Frontal cortex (tissue), 4 donors: Measurements from ENCODE around the gene MYBPHL. TPM values are rescaled to one million over a fixed set of nuclear protein-coding genes. Genes with fewer than 3 reads are reported as not detected.
"Not testable (repeated sequence)": the region's sequence is repeated elsewhere in the genome, so short reads cannot be mapped to it uniquely, and the experiment has no call there.

Experiments
- DNase-seq, 2 donors: peaks; one replicate each; pipeline ENCODE4 v3.0.0; 2012; ENCODE audit warnings: low spot score in 2 of 2
- FAIRE-seq: peaks from 2 replicates; lab custom pipeline; 2012; peaks lifted over from hg19 to GRCh38; lab: Jason Lieb, UNC
- total RNA-seq: library from RNA; depleted of rRNA; stranded (reverse); fragments of >200 nt; gene quantifications from one replicate; pipeline ENCODE4 v1.2.3, GENCODE V29; 2014
- donor health status: control.
- donor health status: control.
- donor health status: control.

MYBPHL gene
- total RNA-seq, 1 donor from 2014 or later: not detected

DNA sequence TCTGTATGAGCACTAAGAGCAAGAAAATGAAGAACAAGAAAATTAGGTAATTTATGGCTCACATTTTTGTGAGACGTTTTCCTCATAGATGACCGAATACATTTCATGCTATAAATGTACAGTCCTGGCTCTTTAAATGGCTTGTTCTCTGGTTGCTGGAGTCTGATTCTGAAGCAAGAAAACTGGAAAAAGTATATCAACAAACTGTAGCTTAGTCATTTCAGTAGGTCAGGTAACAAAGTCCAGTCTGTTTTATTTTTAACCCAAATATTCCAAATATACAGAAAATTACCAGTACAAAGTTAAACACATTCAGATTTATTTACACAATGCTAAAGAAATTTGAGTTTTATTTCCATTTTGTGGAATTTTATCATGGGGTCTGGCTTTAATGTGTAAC, 2.5 kb upstream of the MYBPHL start:
- no peak for DNase-seq
- no peak for FAIRE-seq

DNA sequence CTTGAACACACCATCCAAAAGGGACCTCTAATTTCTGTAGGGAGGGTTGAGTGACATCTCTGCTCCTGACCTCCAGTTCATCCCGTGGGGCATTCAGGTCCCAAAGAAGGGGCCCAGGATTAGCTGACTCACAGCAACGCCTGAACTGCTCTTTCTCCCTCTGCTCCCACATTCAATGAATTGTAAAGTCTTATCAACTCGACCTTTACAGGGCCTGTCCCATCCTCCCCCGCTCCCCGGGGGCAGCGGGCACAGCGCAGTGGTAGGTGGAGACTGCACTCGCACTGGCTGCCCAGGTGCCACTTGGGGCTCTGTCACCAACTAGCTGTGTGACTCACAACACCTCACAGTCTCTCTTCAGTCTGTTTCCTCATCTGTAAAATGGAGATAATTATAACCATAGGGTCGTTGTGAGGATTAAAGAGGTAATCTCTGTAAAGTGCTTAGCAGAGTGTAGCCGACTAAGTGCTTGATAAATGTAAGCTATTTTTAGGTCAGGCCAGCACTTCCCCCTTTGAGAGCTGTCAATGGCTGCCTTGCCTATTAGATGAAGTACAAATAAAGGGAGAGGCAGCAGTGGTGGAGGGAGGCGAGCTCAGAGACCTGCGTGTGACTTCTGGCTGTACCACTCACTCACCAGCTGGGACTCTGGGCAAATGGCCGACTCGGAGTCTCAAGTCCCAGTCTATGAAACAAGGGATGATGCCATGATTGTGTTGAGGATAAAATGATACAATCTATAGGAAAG, 637 bp upstream of the MYBPHL start:
- FAIRE-seq (no peak), DNase-seq (no peak)

DNA sequence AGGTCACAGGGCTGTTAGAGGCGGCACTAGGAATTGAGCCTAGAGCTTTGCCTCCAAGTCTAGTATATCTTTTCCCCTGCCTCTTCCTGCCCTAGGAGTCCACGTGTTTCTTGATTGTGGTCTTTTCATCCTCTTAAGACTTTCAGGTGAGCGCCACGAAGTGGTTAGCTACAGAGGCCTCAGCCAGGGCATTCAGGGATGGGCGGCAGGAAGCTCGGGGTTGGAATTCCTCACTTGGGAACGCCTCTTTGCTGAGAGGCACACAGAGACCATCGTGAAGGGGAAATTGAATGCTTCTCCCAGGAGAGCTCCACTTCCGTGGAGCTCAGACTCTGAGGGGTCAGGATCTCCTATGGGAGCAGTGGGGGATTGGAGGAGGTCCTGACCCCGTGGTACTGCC, 820 bp downstream of the MYBPHL start:
- FAIRE-seq, DNase-seq: not testable (repeated sequence)

DNA sequence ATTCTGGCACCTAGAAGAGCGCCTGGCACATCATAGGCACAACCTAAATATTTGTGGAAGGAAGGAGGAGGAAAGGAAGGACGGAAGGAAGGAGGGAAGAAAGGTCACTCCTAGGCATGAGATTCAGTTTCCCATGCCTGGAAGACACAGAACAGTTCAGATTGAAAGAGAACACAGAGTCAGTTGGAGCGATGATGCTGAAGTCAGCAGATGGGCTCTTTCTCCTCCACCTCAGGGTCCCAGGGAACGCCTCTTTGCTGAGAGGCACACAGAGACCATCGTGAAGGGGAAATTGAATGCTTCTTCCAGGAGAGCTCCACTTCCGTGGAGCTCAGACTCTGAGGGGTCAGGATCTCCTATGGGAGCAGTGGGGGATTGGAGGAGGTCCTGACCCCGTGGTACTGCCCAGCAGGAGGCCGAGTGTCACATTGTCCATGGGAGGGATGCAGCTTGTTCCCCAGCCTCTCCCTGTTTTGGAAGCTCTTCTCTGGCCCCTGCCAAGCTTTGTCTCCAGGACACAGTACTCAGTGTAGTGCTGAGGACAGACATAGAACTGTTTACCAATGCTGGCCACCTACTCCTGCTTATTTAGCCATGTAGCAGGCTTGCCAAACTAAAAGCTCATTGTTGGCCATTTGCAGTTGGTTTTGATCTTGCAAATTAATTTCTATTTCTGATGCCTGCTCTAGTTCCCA, 2.4 kb downstream of the MYBPHL start:
- no peak for FAIRE-seq
- peak; percentile 45 to 56 for DNase-seq

DNA sequence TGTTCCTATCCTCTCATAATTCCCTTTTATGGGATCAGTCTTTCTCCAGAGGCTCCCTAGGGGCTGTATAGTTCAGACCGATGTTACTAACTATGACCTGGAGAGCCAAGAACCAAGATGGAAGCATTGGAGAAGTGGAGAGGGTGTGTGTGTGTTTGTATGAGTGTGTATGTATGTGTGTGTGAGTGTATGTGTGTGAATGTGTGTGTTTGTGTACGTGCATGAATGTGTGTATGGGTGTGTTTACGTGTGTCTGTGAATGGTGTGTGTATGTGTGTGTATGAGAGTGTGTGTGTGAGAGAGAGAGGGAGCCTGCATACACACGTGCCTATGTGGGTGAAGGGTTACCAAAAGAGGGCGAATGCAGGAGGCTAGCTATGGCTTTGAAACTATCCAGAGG, 4.9 kb downstream of the MYBPHL start:
- DNase-seq (no peak), FAIRE-seq (no peak)

DNA sequence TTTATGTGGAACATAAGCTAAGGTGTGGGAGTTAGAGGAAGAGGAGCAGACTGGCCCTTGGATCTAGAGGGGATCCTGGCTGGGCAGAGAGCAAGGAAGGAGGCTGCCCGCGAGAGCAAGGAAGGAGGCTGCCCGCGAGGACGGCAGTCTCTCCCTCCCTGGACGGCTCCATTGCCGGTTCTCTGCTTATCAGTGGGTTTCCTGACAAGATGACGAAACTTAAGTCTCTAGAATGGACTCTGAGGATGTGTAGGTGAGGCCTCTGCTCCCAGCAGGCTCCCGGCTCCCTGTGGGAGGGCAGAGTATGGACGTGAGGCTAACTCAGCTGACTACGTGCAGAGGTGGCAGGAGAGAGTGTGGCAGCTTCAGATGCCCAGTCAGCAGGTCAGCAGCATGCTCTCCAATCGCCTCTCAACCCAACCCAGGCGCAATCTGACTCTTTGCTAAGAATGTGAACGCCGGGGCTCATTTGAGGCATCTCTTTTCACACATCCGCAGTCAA, 6.1 kb downstream of the MYBPHL start:
- DNase-seq (no peak), FAIRE-seq (no peak)

DNA sequence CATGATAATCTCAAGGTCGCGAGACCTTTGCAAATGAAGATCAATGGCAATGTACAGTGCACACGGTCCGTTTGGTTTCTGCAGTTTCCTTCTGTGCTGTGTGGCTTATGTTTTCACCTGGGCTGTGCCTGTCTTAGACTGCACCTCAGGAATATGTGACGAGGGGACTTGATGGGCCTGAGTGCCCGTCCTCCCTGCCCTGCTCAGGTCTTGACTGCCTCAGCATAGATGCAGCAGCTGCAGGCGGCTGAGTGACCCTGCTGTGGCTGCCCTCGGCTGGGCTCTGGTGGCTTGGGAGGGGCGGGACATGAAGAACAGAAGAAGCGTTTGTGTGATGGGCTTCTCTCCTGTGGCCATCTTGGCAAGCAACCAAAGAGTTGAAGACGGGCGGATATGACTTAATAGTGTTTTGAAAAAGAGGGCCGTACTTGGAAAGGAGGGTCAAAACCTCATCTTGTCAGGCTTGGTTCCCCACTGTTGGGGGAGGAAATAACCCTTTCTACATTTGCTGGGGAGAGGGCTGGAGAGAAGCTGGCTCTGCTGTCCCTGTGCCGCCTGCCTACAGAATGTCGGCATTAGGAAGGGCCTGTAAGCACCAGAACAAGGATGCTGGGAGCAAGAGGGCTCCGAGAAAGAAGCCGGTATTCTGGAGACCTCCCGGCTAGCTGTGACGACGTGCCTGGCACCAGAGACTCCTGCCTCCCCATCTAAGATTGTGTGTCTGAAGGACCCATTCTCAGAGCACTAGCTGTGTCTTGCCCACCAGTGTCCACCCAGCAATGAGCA, 7.1 kb downstream of the MYBPHL start:
- no peak for FAIRE-seq

DNA sequence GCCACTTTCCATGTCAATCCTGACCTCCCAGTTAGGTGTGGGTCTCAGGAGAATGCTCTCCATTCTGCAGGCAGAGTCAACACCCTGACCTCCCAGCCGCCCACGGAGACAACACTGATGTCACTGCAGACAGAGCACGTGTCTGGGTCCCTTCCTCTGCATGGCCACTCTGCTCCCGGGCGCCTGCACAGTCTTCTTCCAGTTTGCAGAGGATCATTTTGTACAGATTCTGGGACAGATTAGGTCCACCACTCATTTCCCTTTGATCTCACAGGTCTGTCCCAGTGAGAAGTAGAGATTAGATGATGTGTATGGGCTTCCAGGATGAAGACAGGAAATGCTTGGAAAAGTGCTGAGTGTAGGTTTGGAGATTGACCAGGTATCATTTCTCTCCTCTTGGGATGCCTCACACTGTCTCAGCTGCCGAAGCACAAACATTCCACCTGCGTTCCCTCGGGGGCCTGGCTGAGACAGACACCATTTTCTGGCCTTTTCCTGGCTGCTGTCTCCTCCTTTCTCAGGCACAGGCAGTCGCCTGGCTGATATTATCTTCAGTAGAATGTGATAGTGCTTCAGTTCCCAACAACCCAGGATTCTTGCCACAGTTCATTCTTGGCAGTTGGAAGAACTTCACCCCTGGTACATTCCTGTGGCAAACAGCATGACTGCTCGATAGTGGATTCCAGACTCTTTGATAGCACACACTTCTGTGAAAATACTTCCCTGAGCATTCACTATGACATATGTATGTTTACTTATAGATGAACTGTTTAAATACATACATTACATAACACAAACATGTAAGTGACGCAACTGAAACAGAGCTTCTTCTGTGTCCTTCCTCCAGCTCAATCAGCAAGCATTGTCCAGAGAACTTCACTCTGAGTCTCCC, 7.9 kb downstream of the MYBPHL start:
- no peak for FAIRE-seq
- peak in 1 of 2 donors; percentile 51 for DNase-seq

More for the DNA sequence above, 7.1 kb downstream of the MYBPHL start:
- DNase-seq: peak in 1 of 2 donors; percentile 63

DNA sequence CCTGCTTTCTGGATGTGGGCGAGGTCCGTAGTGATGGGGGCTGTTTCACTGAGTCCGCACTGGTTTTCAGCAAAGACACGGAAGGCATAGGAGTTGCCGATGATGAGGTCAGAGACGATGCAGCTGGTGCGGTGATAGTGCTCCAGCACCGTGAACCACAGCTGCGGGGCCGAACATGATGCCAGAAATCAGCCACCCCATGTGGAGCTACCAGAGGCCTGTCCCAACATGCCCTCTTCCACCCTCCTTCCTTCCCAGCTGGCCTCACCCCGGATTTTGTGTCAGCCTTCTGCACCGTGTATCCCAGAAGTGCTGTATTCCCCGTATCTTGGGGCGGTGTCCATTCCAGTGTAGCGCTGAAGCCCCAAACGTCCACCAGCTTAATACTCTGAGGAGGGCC, 10.0 kb downstream of the MYBPHL start:
- FAIRE-seq: no peak
- DNase-seq: no peak

DNA sequence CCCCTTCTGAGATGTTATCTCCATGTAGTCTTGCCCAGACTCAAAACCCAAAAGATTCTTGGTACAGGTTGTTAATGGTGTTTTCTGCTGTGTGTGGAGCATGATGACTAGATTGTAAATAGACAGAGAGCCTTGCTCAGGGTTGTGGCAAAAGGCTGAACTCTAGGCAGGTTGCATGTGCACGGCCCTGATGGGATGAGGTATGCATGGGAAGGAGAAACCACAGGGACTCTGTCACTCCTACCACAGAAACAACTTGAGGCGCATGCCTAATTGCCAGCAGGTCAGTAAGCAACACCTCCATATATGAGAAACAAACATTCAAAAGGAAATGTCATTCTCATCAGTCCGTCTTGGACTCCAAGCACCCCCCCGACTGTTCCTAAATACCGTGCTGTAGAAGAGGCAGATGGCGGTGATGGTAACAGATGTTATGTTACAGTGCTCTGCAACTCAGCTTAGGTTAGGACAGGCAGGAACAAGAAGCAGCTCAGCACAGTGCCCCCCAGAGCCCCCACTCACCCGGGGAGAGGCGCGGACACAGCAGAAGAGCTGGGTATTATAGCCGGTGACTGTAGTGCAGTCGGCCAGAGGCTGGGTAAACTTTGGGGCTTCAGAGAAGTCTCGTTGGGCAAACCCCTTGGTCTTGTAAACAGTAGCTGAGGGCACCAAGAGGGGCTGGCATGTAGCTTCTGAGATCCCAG, 10.9 kb downstream of the MYBPHL start:
- DNase-seq (no peak), FAIRE-seq (no peak)

DNA sequence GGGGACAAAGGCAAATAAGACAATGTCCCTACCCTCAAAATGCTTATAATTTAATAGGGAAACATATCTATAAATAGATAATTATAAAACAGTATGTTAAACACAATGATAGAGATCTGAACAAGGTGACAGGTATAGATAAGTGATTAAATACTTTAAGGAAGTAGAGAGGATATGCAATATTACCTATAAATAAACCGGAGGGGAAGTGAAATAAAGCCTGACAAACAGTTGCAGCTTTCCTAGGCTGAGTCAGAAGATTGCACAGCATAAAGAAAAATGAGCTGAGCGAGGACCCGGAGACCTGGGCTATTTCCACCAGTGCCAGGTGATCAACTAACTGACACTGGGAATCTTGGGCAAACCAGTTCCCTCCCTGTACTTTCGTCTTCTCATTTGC, 12.3 kb downstream of the MYBPHL start:
- no peak for FAIRE-seq
- no peak for DNase-seq

DNA sequence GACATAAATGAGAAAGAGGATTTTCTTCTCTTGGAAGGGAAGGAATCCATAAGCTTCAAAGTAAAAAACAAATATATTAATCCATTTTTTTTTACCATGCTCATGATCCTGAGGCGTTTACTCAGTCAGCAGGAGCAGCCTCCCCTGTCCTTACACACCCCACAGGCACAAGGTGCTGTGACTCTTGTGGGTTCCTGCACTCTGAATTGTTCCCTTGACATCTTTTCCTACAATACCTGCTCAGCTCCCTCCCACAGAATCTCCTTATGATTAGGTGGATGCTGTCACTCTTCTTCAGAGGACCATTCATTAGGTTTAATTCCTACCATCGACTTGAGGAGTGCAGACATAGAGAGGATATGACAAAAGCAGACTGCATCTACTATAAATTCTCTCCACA, 13.8 kb downstream of the MYBPHL start:
- DNase-seq (no peak), FAIRE-seq (no peak)

DNA sequence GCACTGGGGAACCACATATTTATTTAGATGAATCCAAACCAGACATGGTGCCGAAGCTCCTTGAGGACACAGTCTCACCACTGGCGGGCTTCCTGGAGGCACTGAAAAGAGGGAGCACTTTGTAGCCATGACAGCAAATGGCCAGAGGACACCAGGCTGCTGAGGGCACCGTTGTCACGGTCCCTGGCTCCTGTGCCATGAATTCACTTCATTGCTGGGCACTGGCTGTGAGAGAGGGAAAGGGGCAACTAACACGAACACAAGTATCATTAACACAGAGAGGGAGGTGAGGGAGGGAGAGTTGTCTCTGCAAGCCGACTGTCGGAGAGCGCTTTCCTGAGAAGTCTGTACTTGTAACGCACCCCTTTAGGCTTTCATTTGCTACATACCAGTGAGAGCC, 14.4 kb downstream of the MYBPHL start:
- DNase-seq (no peak), FAIRE-seq (no peak)

DNA sequence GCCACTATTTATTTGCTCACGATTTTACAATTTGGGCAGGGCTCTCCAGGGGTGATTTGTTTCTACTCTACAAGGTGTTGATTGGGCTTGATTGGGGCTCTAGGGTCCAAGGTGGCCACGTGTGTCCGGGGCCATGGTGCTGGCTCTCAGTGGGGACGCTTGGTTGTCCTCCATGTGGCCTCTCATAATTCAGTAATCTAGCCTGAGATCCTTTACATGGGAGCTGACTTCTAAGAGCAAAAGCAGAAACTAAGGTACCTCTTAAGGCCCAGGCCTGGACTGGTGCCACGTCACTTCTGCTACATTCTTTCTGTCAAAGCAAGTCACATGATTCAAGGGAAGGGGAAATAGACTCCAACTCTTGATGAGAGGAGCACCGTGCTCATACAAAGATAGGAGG, 15.8 kb downstream of the MYBPHL start:
- DNase-seq (no peak), FAIRE-seq (no peak)

DNA sequence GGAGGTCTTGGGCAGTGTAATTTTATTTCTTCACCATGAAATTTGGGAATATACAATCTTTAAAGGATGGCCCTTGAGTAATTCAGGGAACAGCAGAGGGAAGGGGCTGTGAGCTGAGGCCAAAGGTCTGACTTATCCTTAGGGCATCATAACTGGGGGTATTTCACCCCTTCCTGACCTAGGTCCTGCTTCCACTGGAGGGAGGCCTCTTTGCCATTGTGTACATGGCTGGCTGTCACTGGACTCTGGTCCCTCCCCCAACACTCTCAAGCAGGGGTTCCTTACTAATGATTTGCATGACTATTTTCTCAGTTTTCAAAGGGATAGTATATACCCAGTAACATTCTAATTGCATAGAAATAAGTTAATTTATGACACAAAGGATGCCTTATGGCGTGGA, 16.7 kb downstream of the MYBPHL start:
- DNase-seq: no peak
- no peak for FAIRE-seq

DNA sequence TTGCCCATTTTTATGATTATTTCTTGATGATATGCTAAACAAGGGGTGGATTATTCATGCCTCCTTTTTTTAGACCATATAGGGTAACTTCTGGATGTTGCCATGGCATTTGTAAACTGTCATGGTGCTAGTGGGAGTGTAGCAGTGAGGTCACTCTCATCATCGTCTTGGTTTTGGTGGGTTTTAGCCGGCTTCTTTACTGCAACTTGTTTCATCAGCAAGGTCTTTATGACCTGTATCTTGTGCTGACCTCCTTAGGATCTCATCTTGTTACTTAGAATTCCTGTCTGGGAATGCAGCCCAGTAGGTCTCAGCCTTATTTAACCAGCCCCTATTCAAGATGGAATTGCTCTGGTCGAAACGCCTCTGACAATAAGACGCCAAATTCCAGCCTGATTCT, 20.0 kb downstream of the MYBPHL start:
- not testable (repeated sequence) for DNase-seq, FAIRE-seq

DNA sequence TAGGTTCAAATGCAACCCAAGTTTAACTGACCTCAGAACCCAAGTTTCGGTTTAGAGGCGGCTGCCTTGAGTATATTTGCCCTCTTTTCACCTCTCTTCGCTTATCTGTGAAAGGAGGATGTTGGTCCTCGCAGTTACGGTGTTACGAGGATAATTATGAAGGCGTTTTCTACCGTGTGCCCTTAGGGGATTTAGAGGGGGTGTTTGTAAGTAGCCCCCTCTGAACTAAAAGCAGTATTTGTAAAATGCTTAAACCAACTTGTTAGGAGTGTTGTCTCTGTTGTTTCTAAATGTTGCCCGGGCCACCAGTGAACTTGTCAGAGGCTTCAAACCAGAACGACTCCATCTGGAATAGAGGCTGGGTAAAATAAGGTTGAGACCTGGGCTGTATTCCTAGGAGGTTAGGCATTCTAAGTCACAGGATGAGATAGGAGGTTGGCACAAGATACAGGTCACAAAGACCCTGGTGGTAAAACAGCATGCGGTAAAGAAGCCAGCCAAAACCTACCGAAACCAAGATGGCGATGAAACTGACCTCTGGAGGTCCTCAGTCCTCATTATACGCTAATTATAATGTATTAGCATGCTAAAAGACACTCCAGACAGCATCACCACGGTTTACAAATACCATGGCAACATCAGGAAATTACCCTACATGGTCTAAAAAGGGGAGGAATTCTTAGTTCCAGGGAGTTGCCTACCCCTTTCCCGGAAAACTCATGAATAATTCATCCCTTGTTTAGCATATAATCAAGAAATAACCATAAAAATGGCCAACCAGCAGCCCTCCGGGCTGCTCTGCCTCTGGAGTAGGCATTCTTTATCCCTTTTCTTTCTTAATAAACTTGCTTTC, 22.8 kb downstream of the MYBPHL start:
- no peak for FAIRE-seq
- DNase-seq: no peak
